RWPE2 (cell line): Measurements from ENCODE around the gene STAG1.
"Not testable (repeated sequence)": the region's sequence is repeated elsewhere in the genome, so short reads cannot be mapped to it uniquely, and the experiment has no call there.

Experiments
- ATAC-seq: fragments of 200-7000 bp; cut with Tn5 transposase; 3 replicates; pipeline ENCODE4 v1.9.1; 2021; ENCODE audit warnings: low read depth
- DNase-seq: peaks from one replicate; pipeline ENCODE4 v3.0.0-alpha.2; 2020; ENCODE audit warnings: low spot score
- H3K27ac ChIP-seq: fragments of 450-650 bp; 2 replicates; pipeline ENCODE4 v1.5.1; 2017; ENCODE audit warnings: mild to moderate bottlenecking; ENCODE audit not compliant: poor library complexity, severe bottlenecking
- H3K27me3 ChIP-seq: fragments of 250-450 bp; sonication (Bioruptor Pico); 2 replicates; pipeline ENCODE4 v1.5.1; 2021; ENCODE audit warnings: mild to moderate bottlenecking, moderate library complexity; ENCODE audit not compliant: insufficient read depth, poor library complexity, severe bottlenecking
- H3K36me3 ChIP-seq: fragments of 250-450 bp; sonication (Bioruptor Pico); 2 replicates; pipeline ENCODE4 v1.5.1; 2020; ENCODE audit warnings: low read depth, mild to moderate bottlenecking, moderate library complexity
- H3K4me1 ChIP-seq: fragments of 250-450 bp; sonication (Bioruptor Pico); 2 replicates; pipeline ENCODE4 v1.5.1; 2021; ENCODE audit warnings: mild to moderate bottlenecking, moderate library complexity; ENCODE audit not compliant: insufficient read depth, poor library complexity, severe bottlenecking
- H3K4me3 ChIP-seq: fragments of 250-450 bp; sonication (Bioruptor Pico); 2 replicates; pipeline ENCODE4 v1.5.1; 2021; ENCODE audit warnings: mild to moderate bottlenecking, moderate library complexity; ENCODE audit not compliant: severe bottlenecking
- H3K9me3 ChIP-seq: fragments of 250-450 bp; sonication (Bioruptor Pico); 2 replicates; pipeline ENCODE4 v1.5.1; 2021; ENCODE audit warnings: mild to moderate bottlenecking, moderate library complexity; ENCODE audit not compliant: severe bottlenecking
- TF ChIP-seq, protein P1 (sequence below): fragments of 450-650 bp; IDR thresholded peaks from one replicate; pipeline ENCODE4 v1.5.1; 2017; ENCODE audit warnings: mild to moderate bottlenecking, moderate library complexity; ENCODE audit not compliant: poor library complexity, severe bottlenecking

The STAG1 gene

DNA sequence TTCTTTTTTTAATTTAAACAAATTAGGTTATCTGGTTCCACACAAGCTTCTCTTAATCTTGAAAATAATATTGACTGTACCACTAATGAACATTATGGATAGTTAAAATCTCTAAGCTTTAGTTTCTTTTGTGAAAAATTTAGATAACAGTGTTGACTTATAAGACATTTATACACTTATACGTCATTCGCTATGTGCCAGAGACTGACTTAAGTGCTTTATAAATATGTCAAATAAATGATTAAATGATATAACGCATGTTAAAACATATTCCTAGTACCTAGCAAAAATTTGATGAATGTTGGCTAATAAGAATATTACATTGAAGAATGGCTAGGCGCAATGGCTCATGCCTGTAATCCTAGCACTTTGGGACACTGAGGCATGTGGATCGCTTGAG is 405.7 kb downstream of the STAG1 start:
- Histone ChIP-seq H3K36me3 (peaks cover 24% of the 10 kb centered on the region), H3K9me3 (no peaks in the 10 kb centered on the region), H3K27me3 (no peaks in the 10 kb centered on the region), H3K27ac (no peak overlapping the region), H3K4me3 (no peak overlapping the region), H3K4me1 (peaks cover 23% of the 10 kb centered on the region)
- no peak for DNase-seq
- no peak for ATAC-seq
- TF ChIP-seq, protein P1, sequence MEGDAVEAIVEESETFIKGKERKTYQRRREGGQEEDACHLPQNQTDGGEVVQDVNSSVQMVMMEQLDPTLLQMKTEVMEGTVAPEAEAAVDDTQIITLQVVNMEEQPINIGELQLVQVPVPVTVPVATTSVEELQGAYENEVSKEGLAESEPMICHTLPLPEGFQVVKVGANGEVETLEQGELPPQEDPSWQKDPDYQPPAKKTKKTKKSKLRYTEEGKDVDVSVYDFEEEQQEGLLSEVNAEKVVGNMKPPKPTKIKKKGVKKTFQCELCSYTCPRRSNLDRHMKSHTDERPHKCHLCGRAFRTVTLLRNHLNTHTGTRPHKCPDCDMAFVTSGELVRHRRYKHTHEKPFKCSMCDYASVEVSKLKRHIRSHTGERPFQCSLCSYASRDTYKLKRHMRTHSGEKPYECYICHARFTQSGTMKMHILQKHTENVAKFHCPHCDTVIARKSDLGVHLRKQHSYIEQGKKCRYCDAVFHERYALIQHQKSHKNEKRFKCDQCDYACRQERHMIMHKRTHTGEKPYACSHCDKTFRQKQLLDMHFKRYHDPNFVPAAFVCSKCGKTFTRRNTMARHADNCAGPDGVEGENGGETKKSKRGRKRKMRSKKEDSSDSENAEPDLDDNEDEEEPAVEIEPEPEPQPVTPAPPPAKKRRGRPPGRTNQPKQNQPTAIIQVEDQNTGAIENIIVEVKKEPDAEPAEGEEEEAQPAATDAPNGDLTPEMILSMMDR: no peak

DNA sequence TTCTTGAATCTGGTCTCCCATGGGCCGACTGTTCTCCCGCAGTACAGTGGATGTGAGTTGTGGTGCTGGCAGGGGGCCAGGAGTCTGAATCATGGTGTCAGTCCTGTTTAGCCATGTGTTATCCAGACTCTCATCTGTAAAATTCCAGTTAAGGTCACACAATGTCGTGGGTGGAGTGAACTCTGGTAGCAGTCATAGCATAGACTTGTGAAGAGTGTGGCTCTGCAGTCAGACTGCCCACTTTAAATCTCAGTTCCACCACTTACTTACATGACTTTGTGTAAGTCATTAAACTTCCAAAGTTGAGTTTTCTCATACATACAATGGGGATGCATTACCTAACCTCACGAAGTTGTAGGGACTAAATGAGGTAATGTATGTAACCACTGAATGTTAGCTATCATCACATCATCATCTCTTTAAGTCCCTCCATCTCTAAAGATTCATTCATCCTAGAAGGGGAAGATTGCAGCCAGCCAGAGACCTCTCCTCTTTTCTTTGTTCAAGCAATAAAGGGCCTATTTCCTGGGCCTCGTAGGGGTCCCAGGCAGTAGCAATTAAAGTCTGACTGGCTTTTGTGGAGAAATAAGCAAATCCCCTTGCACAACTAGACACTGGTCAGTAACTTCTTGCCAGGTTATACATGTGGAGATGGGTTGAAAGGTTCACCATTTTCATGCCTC is 408.2 kb downstream of the STAG1 start:
- peak; percentile 73 for DNase-seq
- Histone ChIP-seq H3K4me1 (peaks cover 8% of the 10 kb centered on the region), H3K27ac (no peak overlapping the region), H3K36me3 (peaks cover 18% of the 10 kb centered on the region), H3K27me3 (no peaks in the 10 kb centered on the region), H3K9me3 (no peaks in the 10 kb centered on the region), H3K4me3 (no peak overlapping the region)
- TF ChIP-seq, protein P1: no peak
- peak; percentile 93 for ATAC-seq

- Histone ChIP-seq H3K27me3 (no peaks in the 10 kb centered on the region), H3K4me1 (peaks cover 8% of the 10 kb centered on the region), H3K36me3 (peaks cover 18% of the 10 kb centered on the region), H3K4me3 (no peak overlapping the region), H3K9me3 (no peaks in the 10 kb centered on the region), H3K27ac (no peak overlapping the region)
- ATAC-seq (no peak), DNase-seq (no peak)
- TF ChIP-seq, protein P1: no peak
Measured at GRCh38 chr3:136343446-136343845, 408.7 kb downstream of the STAG1 start.

- Histone ChIP-seq H3K27me3 (no peaks in the 10 kb centered on the region), H3K4me1 (no peaks in the 10 kb centered on the region), H3K9me3 (no peaks in the 10 kb centered on the region), H3K27ac (no peak overlapping the region), H3K4me3 (no peak overlapping the region), H3K36me3 (peaks cover 28% of the 10 kb centered on the region)
- no peak for ATAC-seq
- no peak for DNase-seq
- TF ChIP-seq, protein P1: no peak
Measured at GRCh38 chr3:136336329-136337100, 415.7 kb downstream of the STAG1 start.

- not testable (repeated sequence) for ATAC-seq, DNase-seq, H3K4me3 ChIP-seq, H3K4me1 ChIP-seq, H3K9me3 ChIP-seq, H3K27ac ChIP-seq, H3K27me3 ChIP-seq
- peaks cover 26% of the 10 kb centered on the region for H3K36me3 ChIP-seq
Measured at GRCh38 chr3:136334726-136335125, 417.5 kb downstream of the STAG1 start.
